Measurements from ENCODE around the gene ARV1. TPM values are rescaled to one million over a fixed set of nuclear protein-coding genes. Genes with fewer than 3 reads are reported as not detected.

The ARV1 gene
- total RNA-seq, 1 experiment from 2014 or later: 8.0 TPM

DNA sequence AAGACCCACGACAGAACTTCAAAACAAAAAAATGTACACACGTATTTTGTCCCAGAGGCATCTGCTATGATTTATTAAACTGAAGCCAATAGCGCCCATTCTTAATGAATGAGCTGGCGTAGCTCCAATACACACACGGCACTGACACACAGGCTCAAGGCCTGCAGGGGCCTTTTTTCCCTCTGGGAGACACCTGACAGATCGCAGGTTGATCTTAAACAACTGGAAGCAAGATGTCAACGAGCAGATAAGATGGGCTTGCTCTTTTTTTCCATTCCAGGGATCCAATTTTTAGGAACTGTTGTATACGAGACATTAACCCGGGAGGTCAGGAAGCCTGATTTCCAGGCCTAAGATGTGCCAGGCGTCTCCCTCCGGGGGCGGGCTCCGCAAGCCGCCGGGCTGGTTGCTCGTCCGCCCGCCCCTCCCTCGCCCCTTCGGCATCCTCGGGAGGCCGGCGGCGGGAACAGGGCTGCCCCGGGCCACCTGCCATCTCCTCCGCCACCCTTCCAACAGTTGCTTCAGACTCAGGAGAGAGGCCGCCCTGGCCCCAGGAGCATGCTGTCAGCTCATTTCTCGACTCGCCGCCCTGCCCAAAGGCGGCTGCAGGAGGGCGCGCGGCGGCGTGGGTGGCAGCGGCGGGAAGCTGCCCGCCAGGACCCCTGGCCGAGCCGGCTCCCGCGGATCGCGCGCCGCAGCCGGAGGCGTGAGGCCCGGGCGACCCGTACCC, 968 bp upstream of the ARV1 start:
- DNase-seq: peak; percentile 37
- Histone ChIP-seq H2BK12ac (ENCODE audit: insufficient read length, low read depth, low read length) (no peak overlapping the region), H2BK5ac (ENCODE audit: insufficient read length, low read length) (no peak overlapping the region), H2BK120ac (ENCODE audit: low read depth, low read length, poor library complexity, severe bottlenecking) (no peak overlapping the region), H2BK20ac (ENCODE audit: low read depth, low read length, poor library complexity, severe bottlenecking) (no peak overlapping the region), H3K4ac (ENCODE audit: low read depth, low read length) (no peak overlapping the region), H2AK5ac (ENCODE audit: insufficient read length, low read length) (no peak overlapping the region), H3K18ac (ENCODE audit: insufficient read length, low read depth, low read length) (no peak overlapping the region), H4K91ac (ENCODE audit: insufficient read length, low read depth, low read length) (no peak overlapping the region), H4K5ac (ENCODE audit: insufficient read length, low read depth, low read length) (no peak overlapping the region), H3T11ph (ENCODE audit: low read length) (no peak overlapping the region), H3K9ac (ENCODE audit: extremely low read depth, insufficient read length, low read length) (peak overlapping the region; percentile 26), H2BK15ac (ENCODE audit: low read depth, low read length) (no peak overlapping the region), H2AFZ (ENCODE audit: low read length) (no peak overlapping the region), H3K4me2 (ENCODE audit: insufficient read depth, insufficient read length, low read length) (peak overlapping the region; percentile 61), H3K56ac (ENCODE audit: insufficient read length, low read depth, low read length) (no peak overlapping the region), H3K27ac (ENCODE audit: insufficient read length, low read depth, low read length) (no peak overlapping the region), H3K23ac (ENCODE audit: insufficient read length, low read depth, low read length) (no peak overlapping the region), H3K27me3 (ENCODE audit: insufficient read depth, low read length) (peaks cover 23% of the 10 kb centered on the region), H4K20me1 (ENCODE audit: control insufficient read depth, insufficient read depth, insufficient read length) (no peaks in the 10 kb centered on the region), H3K9me3 (ENCODE audit: control insufficient read depth, low read depth, low read length) (no peaks in the 10 kb centered on the region), H3K14ac (ENCODE audit: insufficient read depth, low read length) (no peak overlapping the region), H3K23me2 (ENCODE audit: insufficient read length, low read depth, low read length, poor library complexity, severe bottlenecking) (peaks cover 9% of the 10 kb centered on the region), H3K4me1 (ENCODE audit: insufficient read depth, low read length) (no peaks in the 10 kb centered on the region), H3K79me1 (ENCODE audit: insufficient read depth, low read depth, low read length, poor library complexity, severe bottlenecking) (no peaks in the 10 kb centered on the region), H3K79me2 (ENCODE audit: insufficient read depth, low read length) (no peaks in the 10 kb centered on the region), H4K8ac (replicated peaks; ENCODE audit: insufficient read length, low read depth, low read length) (no peak overlapping the region)
- H3K9me3 Mint-ChIP-seq: no peaks in the 10 kb centered on the region
- H3K36me3 Mint-ChIP-seq (ENCODE audit: insufficient read depth in 1 of 3, low read depth in 3 of 3): peaks cover 0 to 2% (median 0%) of the 10 kb centered on the region in 3 experiments; a peak in 1 of 7 replicates
- H3K4me1 Mint-ChIP-seq: peaks cover 15 to 16% of the 10 kb centered on the region in 2 experiments
- H3K27me3 Mint-ChIP-seq (ENCODE audit: low read depth): peaks cover 26% of the 10 kb centered on the region
- WGBS (ENCODE audit: extremely low coverage, insufficient read length, low lambda C conversion rate): no CpG with 5 or more reads among the region's 52 CpGs
- TF ChIP-seq, protein P1, sequence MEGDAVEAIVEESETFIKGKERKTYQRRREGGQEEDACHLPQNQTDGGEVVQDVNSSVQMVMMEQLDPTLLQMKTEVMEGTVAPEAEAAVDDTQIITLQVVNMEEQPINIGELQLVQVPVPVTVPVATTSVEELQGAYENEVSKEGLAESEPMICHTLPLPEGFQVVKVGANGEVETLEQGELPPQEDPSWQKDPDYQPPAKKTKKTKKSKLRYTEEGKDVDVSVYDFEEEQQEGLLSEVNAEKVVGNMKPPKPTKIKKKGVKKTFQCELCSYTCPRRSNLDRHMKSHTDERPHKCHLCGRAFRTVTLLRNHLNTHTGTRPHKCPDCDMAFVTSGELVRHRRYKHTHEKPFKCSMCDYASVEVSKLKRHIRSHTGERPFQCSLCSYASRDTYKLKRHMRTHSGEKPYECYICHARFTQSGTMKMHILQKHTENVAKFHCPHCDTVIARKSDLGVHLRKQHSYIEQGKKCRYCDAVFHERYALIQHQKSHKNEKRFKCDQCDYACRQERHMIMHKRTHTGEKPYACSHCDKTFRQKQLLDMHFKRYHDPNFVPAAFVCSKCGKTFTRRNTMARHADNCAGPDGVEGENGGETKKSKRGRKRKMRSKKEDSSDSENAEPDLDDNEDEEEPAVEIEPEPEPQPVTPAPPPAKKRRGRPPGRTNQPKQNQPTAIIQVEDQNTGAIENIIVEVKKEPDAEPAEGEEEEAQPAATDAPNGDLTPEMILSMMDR (conservative IDR thresholded peaks at IDR 0.05): no peak
- H3K4me3 Mint-ChIP-seq: peak overlapping the region; percentile 77 to 88
- H3K27ac Mint-ChIP-seq: no peak overlapping the region
